Globus pallidus (tissue), 1 donor: ENCODE data around the gene GSTM5.
"Not testable (repeated sequence)": the region's sequence is repeated elsewhere in the genome, so short reads cannot be mapped to it uniquely, and the experiment has no call there.

Experiments used
- DNase-seq: peaks from one replicate; pipeline ENCODE4 v3.0.0-alpha.2; 2015; ENCODE audit warnings: low spot score

GSTM5 gene

DNA sequence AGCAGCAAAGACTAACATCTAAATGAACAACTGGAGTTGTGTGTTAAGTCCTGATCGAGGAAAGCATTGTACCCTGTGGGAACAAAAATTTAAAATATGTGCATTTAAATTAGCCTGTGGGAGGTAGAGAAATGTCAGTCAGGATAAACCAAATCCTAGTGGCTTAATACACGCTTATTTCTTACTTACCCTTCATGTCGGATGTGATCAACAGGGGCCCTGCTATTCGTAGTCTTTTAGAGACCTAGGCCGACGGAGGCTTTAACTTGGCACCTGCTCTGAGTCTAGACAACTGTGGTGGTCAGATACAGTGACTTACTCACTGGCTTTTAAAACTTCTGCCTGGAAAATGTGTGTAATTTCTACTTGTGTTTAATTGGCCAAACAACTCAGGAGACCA, 18.6 kb downstream of the GSTM5 start:
- no peak for DNase-seq

GRCh38 chr1:109732390-109732881, 20.4 kb downstream of the GSTM5 start:
- DNase-seq = no peak

DNA sequence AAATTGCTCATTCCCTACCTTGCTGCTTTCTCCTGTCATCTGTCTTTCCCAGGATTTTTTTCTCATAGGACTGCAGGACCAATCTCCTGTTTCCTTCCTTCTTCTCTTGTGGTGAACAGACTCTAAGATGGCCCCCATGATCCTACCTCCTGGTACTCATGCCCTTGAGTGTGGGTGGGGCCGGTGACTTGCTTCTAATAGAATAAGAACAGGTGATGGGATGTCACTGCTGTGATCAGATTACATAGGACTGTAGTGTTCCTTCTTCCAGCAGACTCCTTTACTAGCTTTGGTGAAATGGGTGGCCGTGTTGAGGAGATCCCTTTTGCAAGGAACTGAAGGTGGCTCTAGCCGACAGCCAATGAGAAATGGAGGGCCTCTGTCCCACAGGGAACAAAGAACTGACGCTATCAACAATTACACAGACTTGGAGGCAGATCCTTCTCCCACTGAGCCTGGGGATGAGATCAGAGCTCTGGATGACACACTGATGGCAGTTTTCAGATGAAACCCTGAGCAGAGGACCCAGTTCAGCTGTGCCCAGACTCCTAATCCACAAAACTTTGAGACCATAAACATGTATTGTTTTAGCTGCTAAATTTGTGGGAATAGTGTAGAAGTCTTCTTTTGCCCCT, 21.3 kb downstream of the GSTM5 start:
- no peak for DNase-seq

DNA sequence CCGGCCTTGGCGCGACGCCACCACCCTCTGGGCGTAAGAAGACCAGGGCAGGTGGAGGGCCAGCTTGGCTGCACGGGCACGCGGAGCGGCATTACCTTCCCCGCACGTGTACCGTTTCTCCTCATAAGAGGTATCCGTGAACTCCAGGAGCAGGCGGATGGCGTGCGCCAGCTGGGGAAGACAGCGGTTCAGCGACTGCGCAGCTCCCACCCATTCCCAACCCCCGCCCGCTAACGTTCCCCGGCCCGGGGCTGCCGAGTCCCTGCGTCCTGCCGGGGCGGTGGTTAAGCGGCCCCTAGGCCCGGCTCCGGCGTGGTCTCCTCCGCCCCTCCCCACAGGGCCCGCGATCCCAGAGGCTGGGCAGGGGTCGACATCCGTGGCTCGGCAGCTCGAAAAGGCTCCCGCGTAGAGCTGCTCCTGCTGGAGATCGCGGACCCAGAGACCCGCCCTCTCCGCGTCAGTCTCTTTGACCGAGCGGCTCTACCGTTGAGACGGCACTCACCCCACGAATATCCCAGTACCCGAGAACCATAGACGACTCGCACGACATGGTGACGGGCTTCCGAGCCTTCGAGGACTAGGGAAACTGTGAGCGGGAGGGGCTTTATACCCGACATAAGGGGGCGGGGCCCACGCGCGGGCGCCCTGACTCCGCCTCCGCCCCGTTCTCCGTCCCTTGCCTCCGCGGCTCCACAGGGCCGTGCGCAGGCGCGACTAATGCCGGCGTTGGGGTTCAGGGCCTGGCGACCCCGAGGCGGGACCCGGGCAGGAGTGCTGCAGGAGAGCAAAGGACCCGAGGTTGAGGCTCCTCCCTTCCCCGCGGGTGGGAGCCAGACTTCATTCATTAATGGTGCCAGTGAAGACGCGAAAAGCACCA, 27.9 kb downstream of the GSTM5 start:
- peak; percentile 61 for DNase-seq

DNA sequence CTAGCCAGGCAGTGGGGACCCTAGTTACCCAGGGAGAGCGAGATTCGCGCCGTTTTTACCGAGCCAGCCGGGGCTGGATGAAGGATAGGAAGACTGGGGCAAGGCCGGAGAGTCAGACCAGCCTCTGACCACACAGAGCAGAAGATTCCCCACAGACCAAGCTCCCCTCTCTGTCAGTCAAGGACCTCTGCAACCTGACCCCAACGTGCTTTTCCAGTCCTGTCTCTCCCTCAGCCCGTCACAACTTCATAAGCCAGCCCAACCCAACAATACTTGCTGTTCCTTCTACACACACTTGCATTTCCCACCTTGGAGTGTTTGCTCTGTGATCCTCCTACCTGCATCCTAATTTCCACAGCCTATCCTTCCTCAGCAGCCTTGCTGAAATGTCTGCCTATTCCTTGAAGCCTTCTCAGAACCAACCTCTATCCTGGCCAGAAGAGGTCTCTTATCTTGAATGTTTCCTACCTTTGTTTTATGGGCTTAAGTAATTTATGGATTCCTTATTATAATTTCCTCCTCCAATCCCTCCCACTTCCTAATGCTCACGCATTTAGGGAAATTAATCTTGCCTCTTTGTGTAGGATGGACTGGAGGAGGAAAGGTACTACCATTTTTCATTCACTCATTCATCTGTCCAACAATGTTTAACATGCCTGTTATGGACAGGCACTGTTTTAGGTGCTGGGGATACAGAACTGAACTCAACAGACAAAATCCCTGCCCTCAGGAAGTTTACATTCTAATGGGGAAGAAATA, 28.7 kb downstream of the GSTM5 start, which contains the start of gene GSTM3:
GSTM3 (minus strand) TSS at position 424 of the 759 bp plus-strand sequence. CDS start 751 bp downstream, outside the sequence.
- no peak for DNase-seq

DNA sequence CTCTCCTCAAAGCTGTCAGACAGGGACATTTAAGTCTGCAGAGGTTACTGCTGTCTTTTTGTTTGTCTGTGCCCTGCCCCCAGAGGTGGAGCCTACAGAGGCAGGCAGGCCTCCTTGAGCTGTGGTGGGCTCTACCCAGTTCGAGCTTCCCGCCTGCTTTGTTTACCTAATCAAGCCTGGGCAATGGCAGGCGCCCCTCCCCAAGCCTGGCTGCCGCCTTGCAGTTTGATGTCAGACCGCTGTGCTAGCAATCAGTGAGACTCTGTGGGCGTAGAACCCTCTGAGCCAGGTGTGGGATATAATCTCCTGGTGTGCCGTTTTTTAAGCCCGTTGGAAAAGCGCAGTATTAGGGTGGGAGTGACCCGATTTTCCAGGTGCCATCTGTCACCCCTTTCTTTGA, 36.3 kb downstream of the GSTM5 start:
- DNase-seq = not testable (repeated sequence)

DNA sequence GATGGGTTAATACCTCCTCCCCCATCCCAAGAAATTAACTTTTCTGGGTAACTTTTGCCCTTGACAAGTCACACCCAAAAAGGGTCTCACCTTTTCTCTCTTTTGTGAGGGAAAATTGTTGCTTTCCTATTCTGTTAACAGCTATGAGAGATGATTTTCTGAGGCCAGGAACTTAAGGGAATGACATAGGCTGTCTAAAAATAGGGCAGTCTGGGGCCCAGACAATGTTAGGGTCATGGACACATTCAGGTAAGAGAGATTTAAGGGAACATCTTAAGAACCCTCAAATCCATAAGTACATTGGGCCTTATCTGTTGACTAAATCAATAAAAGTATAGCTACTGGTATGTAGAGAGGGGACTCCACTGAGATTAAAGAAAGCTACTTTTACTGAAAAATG, 37.2 kb downstream of the GSTM5 start:
- DNase-seq = no peak

- no peak for DNase-seq
Measured at GRCh38 chr1:109750241-109750882, 38.3 kb downstream of the GSTM5 start.

- DNase-seq = no peak
Measured at GRCh38 chr1:109750920-109751319, 38.9 kb downstream of the GSTM5 start.

DNA sequence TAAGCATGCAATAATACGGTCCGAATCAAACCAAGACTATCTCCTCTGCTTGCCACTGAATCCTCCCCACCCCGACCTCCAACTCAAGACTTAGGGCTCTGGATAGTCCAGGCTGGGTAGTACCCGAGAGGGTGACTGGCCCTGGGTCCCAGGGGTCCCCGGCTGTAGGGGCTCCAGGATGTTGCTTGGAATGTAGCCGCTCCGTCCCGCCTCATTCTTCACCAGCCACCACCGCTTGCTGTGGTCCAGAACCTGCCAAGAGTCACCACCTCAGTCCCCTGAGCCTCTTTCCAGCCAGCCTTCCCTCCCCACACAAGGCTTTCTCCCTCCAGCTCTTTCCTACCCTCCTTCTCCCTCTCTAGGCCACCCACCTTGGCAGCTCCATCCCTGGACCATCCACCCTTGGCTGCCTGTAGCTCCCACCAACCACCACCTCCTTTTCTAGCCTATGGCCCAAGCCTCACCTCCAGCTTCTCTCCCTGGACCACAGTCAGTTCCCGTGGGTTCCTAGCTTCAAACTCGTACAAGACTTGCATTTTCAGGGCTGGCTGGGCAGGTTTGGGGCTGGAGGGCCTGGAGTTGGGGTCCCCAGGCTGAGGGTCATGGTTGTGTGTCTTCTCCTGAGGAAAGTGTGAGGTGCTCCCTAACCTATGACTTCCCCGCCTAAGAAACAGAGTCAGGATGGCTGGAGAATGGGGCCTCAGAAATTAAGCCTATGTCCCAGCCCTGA, 39.6 kb downstream of the GSTM5 start:
- DNase-seq = no peak

DNA sequence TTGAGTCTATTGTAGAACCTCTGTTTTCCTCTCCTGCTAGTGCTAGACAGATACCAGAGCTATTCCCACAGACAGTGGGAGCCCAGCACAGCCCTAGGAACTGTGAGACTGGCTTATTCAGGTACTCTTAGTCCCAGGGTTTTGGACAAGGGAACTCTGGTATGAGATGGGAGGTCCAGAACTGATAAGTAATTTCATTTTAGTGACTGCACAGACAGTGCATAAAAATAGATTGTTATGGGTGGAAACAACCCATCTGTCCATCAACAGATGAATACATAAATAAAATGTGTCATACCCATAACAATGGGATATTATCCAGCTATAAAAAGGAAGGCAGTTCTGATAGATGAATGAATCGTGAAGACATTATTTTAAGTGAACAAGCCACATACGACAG, 42.7 kb downstream of the GSTM5 start:
- no peak for DNase-seq

- not testable (repeated sequence) for DNase-seq
Measured at GRCh38 chr1:109756325-109756724, 44.3 kb downstream of the GSTM5 start.

DNA sequence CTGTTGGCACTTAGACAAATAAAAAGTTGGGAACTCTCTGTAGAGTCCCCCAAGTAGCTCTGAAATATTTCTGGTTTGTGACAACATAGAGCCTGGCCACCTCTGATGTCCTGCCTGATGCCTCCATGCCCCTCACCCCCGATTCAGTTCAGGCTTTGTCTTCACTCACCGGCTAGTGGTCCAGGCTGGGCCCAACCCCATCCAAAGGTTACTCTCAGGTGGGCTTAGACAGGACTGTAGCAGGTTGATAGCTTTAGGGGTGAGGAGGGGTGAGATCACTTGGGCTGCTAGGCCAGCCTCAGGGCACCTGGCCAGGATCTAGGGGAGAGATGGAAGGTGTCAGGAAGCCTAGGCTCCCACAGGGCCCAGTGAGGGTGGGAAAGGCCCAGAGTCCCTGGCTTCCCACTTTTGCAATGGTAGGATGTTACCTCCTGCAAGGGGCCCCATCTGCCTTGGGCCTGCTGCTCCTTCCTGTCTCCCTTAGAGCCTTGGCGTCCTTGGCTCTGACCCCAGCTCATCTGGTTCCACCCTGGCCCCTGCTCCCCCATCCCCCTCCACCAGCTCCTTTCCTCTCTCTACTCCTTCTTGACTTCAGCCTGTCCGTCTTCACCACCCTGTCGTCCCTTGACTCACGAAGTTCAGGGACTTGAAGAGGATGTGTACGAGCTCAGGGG, 44.9 kb downstream of the GSTM5 start:
- DNase-seq = no peak

DNA sequence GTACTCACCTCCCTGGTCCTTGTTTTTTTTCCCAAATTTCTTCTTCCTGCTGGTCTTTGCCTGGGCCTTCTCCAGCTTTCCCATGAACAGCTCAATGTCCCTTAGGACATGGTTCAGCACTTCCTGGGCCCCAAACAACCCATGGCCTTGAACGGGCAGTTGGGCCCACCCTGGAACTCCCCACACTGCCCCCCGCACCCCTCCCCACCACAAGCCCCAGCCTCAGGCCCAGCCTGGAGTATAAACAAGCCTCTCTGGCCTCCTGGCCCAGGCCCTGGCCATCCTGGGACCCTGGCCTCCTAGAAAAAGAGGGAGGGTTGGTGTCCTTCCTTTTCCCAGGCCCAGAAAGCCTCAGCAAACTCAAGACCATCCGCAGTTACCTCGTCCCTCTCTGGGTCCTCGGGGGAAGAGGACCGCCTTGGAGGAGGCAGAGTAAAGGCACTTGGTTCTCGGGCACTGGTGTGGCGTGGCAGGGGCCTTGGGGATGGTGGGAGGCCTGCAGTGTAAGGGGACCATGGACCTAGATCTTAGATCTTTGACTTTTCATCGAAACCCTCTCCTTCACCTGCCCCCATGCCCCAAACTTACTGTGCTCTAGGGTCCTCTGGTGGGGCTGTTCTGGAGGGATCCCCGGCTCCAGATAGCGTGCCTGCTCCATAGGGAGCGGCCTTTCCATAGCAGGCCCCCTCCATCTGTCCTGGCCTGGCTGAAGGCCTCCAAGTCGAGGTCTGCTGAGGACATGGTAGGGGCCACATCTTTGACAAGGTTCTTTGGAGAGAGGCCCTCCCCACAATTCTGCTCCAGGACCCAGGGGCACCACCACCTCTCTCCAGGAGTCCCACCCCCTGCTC, 46.1 kb downstream of the GSTM5 start:
- no peak for DNase-seq

DNA sequence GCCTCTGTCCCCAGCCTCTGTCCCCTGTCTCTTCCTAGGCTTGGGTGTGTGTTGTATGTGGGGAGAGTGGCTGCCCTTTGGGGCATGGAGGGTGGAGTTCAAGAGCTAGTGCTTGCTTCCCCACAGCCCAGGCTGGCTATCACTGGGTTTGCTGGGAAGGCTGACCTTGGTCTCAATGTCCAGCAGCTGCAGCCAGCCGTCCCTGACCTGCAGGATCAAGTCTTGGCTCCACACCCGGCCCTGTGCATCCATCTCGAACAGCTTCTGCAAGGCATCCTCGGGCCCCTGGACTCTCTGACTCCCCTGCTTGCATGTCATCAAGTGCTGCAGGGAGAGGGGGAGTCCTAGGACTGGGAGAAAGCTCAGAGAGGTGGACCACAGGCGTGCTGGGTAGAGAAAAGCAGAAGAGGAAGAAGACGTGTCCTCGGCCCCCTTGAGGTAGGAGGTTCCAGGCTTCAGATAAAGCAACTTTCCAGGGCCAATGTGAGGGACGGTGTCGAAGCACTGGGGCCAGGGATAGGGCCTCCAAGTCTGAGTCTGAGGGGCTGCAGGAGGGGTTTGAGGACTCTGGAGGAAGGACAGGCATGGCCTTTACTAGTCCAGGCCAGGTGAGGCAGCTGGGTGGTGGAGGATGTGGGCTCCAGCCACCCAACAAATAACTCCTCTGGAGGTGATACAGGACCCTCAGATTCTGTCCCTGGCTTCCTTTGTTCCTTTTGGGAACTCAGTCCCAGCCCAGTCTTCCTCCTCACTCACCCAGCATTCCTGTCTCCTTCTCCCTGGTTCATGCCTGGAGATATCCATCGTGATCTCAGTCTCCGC, 47.7 kb downstream of the GSTM5 start:
- no peak for DNase-seq

GRCh38 chr1:109760581-109761226, 48.7 kb downstream of the GSTM5 start:
- DNase-seq = no peak

DNA sequence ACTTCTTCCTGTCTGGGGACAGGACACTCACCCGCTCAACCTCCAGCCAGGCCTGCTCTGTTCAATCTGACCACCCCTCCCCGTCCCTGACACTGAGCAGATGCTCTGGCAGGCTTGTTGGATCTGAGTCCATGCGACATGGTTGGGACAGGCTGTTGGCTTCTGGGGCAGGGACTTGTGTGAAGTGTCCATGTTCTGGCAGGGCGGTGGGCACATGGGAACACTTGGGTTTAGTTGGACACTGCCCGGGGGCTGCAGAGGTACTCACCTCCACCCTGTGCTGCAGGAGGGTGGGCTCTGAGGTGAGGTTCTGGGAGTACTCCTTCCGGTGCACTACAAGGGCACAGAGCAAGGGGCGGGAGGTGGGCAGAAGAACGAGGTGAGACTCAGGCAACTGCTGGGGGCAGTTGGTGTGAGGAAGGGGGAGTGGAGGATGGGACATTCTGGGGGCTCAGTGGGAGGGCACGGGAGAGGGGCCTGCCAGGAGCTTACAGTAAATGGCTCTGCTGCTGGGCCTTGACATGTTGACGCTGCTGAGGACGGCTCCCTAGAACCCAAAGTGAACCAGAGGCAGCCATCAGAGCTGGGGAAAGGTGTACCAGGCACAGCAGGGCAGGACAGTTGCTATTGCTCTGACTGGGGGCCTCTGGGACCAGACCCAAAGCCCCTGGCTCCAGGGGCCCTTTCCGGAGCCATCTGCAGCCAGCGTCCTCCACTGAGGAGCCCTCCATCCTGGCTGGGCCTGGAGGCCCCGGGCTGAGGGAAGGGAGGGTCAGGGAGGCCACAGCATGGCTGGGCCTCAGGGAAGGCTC, 49.4 kb downstream of the GSTM5 start:
- no peak for DNase-seq
